MM.1S (cell line): ENCODE results near the gene CNTNAP2.

Experiments used
- CTCF ChIP-seq: fragments of 300-600 bp; sonication (generic); IDR thresholded peaks from 2 replicates; pipeline ENCODE4 v1.5.1; 2016; ENCODE audit warnings: antibody characterized with exemption, low read length, mixed read lengths
- EZH2 ChIP-seq: fragments of 300-600 bp; sonication (generic); optimal IDR thresholded peaks from 2 replicates; pipeline ENCODE3; 2017; ENCODE audit warnings: low read depth, mild to moderate bottlenecking, antibody characterized with exemption, low read length, mixed read lengths

DNA sequence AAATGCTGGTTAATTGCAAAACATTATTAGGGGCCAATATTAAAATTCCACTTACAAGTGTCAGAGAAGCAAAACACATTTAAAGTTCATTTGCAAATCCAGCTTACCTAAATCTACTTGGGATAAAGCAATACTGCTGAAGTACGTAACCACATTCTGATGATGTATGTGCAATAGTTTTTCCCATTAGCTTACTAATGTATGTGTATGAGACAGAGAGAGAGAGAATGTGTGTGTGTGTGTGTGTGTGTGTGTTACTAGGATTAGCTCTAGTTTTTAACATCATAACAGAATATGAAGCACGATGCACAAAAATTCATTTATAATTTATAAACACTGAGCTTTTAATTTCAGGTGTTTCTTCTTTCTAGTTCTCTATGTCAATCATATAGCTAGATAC lies 1399.8 kb downstream of the CNTNAP2 start:
- no peak for TF ChIP-seq CTCF
- no peak for TF ChIP-seq EZH2
